Renal cortex interstitium (tissue), 11 donors: ENCODE results near the gene C14orf132. TPM values are rescaled to one million over a fixed set of nuclear protein-coding genes. Genes with fewer than 3 reads are reported as not detected.

Source experiments
- DNase-seq, 11 donors: peaks; one replicate each; pipeline ENCODE4 v3.0.0-alpha.2; 2013; ENCODE audit warnings: low read depth in 9 of 11, low spot score in 4 of 11; ENCODE audit errors: extremely low read depth in 1 of 11
- polyA plus RNA-seq, 3 donors: library from polyadenylated mRNA; unstranded; fragments of 120-200 nt; gene quantifications; one replicate each; pipeline ENCODE4 v1.2.1, GENCODE V29; 2013; ENCODE audit not compliant: insufficient read length in 3 of 3

The C14orf132 gene
- polyA plus RNA-seq, 3 donors: 30.9 to 37.1 (median 31.4) TPM

DNA sequence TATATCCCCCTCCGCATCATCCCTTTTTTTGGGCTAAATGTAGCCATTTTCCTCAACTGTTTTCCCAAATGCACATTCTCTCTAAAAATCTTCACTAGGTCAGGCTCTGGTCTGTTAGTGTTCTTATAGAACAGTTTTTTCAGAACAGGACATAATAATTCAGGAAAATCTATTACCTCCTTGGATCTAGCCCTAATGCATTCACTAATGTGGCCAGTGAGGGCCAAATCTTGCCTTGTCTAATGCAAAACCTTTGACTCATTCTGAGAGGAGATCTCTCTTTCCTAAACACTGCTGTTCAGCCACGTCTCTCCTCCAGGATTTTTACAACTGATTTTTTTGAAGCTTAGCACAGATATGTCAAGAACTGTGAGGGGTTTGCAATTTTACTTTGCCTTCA, 15.5 kb downstream of the C14orf132 start:
- no peak for DNase-seq

DNA sequence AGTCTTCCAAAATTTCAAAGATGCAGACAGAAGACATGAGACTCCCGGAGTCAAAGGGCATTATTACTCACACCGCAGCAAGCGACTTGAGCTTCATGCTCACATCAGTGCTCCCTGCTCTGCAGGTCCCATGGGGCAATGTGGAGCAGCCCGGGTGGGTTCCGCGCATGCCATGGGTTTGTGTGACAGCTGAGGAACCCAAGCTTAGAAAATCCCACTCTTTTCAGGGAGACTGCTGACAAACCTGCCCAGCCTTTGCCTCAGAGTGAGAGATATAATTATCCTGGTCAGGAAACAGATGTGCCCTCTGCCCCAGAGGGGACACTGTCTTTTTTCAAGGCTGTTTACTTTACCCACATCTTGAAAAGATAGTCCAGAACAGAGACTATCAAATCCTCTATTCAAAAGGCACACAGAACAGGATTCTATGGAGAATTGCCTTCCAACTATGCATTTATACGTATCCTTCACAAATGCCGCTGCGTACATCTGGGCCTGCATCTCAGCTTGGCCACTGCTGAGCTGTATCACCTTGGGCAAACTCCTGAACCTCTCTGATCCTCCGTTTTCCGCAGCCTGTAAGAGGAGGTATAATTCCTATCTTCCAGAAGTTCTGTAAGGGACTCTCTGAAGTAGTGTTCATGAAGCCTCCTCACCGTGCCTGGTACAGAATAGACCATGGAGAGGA, 16.0 kb downstream of the C14orf132 start:
- no peak for DNase-seq

DNA sequence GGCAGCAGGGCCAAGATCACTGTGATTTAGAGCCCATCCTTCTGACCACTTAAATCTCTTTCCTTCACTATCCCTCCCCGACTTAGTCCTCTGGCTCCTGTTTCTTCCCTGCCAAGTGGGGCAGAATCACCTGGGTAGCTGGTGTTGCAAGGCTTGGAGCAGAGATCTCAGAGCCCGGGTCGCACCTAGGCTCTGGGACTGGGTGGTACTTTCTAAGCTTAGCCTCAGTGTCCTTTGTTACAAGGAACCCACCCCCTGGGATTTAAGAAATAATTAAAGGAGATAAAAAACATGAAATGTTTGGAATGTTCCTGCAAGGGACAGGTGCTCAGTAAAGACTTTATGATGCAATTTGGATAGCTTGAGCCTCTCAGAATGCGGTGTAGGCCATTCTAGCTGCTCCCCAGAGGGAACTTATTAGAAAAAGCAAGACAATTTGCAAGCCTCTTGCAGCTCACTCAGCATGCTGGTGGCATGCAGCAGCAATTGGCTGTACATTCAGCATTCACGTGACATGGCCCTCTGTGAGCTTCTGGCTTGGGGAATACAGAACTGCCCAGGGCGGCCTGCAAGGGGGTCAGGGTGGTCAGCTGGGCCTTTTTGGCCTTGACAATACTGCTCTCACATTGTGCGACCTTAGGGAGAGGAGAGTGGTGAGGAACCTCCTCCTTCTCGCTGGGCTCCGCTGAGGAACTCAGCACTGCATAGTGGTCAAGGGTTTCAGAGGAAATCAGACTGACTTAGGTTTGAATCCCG, 16.8 kb downstream of the C14orf132 start:
- no peak for DNase-seq

DNA sequence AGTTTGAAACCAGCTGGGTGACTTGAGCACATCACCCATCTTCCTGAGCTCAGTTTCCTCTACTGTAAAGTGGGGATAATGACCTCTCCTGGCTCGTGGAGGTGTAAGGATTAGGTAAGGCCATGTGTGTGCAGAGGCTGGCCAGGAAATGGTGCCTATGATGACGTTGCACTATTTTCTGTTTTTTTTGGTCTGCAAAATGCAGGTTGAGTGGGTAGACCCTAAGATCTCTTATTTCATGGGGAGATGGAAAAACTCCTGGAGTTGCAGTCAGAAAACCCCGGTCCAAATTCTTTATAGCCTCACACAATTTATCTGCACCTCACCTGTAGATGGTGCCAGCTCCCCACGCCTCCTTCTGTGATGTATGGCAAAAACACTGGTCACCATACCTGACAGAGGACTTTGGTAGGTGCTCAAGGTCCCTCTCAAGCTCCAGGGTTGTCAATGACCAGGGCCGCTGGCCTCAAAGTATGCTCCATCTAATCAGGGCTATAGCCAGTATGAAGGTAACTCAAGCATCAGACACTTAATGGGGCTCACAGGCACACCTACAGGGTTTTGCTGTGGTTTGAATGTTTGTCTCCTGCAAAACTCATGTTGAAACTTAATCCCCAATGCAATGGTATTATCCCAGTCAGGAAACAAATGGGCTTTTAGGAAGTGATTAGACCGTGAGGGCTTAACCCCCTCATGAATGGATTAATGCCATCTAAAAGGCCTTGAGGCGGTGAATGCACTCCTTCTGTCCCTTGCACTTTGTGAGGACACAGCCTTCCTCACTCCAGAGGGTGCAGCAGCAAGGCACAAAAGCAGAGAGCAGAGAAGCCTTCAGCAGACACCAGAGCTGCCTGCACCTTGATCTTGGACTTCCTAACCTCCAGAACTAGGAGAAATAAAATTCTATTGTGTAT, 17.6 kb downstream of the C14orf132 start:
- no peak for DNase-seq

DNA sequence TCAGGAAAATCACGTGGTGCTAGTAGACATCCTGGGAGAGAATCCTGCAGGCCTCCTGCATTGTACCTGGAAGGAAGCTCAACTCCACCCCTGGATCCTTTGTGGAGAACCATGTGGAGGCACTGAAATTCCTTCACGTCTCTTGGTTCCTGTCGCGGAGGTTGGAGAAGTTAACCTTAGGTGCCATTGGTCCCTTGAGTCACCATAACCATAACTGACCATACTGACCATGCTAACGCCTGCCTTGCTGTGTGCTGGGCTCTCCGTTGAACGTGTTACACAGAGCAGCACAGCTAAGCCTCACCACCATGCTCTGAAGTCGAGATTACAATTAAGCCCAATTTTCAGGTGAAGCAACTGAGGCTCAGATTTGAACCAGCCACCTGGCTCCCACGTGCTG, 18.6 kb downstream of the C14orf132 start:
- no peak for DNase-seq

DNA sequence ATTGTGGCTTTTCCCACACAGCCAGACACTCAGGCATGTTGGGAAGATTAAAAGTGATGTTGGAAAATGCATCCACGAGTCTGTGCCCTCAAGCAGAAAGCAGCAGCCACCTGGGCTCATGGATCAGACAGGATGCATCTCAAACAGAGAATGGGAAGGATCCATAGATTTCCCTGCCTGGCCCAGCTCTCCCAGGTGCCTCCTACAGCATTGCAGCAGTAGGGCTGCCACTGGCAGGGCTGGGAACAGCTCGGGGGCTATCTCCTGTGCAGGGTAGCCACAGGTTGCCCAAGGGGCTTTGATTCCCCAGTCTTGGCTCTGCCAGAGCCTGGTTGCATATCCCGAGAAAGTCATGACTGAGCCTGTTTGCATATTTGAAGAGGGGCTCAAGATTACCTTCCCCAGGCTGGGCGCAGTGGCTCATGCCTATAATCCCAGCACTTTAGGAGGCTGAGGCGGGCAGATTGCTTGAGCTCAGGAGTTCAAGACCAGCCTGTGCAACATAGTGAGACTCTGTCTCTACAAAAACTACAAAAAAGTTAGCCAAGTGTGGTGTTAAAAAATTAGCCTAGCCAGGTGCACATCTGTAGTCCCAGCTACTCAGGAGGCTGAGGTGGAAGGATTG, 19.5 kb downstream of the C14orf132 start:
- DNase-seq: no peak

DNA sequence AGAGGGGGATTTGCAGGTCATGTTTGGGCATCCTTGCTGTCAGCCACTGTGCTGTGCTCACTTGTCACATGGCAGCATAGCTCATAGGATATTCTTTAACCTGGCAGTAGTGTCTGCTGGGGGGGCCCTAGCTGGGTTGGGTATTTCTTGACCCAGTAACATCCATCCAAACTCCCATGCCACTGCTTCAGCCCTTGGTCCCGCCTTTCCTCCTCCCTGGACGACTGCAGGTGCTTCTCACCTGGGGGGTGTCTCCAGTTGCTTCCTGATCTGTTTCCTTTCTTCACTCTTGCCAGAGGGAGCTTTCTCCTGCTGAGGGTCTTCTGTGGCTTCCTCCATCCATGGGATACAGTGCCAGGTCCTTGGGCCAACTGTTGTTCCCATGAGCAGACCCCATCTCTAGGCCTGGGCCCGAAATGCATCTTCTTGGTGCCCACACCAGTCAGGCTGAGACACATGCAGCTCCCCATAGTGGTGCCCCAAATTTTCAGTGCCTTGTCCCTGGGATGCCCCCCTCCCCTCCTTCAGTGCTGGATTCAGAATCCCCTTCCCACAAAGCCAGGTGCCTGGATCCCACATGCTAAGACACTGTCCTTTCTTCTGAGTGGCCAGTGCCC, 20.5 kb downstream of the C14orf132 start:
- DNase-seq: no peak

DNA sequence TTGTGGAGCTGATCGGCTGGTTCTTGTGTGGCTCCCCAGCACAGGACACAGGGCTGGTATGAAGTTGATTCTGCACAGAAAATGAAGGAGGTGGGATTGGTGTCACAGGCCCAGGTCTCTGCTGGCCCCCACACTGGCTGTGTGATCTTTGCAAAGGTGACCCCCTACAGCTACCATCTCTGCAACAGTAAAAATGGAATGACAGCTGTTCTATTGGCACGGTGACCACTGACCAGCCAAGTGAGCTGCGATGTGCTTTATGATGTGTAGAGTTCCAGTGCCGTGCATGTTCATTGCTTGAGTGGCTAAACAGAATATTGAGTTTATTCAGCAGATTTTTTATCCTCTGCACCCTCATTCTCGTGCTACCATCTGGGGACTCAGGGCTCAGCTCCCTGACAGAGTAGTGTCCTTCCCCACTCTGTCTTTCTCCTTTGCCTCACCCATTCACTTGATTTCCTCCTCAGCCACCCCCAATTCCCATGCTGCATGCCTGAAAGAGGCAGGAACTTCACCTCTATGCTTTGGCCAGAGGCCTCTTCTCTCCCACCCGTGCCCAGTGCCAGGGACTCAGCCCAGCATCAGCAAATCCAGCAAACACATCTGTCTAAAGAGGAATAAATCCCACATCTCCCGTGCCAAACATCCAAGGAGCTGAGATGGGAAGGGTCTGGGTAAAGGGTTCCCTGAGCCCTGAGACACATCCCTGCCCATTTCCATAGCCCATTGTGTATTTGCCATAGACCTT, 21.2 kb downstream of the C14orf132 start:
- DNase-seq: no peak

DNA sequence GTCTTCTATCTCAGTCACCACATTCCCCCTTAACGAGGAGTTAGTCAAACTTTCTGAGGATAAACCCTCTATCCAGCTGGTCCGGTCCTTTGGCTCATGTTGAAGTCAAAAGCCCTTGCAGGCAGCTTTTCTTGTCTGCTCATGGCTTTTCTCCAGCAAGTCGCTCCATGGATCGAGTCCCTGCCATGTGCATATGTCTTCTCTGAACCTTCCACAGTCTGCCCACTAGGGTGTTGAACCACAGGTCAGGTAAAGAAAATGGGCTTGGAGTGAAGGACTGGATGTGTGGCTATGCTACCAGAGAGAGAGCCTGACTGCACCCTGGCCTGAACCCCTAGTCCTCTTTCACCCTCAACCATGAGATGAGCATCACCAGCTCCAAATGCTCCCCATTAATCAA, 22.8 kb downstream of the C14orf132 start:
- DNase-seq: no peak

DNA sequence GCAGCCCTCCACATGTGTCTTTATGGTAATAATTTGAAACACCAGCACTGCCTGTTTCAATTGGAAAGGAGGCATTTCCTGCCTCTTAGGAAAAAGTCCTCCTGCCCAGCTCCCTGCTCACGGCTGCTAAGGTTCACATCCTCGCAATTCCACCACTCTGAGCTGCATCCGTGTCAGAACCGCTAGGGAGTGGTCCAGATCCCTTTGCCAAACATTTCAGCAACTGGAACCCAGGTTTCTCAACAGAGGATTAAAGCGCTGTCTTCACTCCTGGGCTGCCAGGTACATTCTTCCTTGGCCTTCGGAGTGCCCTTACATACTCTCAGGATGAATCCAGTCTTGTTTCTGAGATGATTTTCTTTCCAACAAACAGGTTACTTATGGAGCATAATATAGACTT, 23.3 kb downstream of the C14orf132 start:
- no peak for DNase-seq

DNA sequence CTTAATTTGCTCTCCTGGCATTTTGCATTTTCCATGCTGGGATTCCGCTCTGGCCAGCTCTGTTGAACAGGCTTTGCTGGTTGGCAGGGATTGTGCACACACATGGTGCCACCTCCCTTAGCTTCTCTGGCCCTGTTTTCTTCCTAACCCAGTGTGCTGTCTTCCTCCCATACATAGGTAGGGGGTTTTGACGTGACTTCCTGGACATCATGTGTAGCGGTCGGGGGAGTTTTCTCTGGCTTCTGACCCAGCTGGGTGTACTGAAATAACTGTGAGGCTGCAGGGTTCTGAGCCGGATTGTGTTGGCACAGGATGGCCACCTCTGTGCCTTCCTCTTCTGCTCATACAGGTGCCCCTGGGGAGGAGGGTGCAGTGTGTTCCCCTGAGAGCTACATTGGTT, 25.7 kb downstream of the C14orf132 start:
- no peak for DNase-seq

DNA sequence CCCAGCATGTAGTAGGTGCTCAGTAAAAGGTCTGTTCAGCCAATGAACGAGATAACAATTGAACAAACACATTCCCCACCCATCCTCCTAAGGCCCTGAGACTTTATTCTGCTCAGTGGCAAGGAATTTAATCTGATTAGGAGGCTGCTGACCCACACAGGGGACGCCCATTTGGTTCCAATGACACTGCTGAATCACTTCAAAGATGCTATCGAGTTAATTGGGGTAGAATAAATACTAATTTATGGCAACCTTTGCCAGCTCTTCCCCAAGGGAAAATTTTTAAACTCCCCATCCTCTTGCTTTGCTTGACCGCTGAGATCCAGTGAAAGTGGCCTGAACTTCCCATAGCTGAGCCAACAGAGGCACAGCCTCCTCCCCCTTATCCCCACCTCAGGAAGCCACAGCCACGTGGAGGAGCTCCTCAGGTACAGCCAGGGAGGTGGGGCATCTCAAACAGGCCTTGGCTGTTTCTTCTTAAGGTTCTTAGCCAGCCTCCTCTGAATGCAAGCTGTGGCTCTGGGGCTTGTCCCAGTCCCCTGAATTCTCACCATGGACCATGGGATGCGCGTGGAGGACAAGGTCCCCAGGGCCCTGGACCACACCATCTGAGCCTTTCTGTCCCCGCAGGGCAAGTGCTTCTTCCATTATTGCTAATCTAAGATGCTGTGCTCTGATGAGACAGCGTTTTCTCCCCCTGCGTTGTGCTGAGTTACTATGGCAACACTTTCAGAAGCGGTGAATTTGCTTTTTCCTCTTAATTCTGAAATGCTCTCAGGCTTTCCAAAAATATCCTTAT, 26.7 kb downstream of the C14orf132 start:
- no peak for DNase-seq

DNA sequence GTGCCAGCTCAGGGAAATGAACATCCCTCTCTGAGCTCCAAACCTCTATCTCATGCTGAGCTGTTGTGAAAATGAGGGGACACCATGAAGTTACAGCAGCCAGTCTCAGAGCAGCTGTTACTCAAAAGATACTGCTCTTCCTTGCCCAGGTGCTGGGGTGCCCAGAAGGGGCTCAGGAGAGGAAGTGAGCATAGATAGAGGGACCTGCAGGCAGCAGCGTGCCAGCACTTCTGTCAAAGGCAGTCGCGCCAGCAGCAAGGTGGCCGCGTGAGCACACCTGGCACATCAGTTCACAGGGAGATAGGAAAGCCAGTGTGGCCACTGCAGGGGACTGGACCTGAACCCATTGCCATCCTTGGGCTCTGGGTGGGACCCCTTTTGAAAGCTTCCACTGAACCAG, 27.8 kb downstream of the C14orf132 start:
- no peak for DNase-seq

DNA sequence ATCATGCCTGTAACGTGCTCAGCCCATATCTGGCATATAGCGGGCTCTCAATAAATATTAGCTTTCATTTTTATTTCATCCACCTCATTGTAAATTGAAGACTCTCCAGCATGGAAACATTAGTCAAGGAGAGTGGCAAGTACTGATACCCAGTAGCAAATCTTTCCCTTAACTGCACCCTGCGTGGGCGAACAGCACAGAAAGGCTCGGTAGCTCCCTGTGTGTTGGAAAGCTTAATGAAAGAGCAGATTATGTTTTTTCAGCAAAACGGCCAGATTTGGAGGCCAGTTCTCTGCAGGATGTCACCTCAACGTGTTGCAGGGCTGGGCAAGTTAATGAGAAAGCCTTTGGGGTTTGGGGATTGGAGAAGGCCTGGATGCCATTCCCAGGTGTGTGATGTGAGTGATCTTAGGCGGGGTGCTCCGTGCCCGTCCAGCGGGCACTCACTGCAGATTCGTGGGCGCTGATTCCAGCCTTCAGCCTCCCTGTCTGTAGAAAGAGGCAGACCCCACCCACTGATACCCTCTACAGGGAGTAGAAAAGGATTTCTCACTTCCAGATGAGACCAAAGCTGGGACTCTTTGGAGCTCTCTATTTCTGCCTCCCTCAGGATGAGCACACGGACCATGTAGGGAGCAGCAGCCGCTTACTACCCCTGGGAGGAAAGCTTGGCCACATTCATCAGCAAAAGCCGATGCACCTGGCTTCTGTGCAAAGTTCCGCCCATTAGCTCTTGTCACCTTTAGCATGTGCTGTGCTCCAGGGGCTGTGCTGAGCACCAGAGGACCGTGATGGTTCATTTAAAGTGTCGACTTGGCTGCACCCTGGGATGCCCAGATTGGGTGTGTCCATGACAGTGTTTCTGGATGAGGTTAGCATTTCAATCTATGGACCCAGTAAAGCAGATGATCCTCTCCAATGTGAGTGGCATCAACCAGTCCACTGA, 29.1 kb downstream of the C14orf132 start:
- DNase-seq: no peak

DNA sequence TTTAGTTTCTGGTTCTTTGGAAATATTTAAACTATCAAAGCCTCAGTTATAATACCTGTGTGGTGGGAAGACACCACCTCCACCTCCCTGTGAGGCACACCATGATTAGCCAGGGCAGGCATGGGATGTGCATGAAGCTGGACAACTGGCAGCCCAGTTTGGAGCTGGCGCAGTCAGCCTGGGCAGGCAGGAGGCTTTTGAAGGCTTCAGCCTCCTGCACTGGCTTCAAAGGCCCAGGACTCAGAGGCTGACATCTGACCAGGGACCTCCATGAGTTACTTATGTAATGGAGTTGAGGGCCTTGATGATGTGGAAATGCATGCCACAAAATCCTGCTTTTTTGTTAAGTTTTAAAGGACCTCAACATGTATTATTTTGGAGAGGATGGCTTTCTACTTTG, 30.3 kb downstream of the C14orf132 start:
- DNase-seq: no peak

DNA sequence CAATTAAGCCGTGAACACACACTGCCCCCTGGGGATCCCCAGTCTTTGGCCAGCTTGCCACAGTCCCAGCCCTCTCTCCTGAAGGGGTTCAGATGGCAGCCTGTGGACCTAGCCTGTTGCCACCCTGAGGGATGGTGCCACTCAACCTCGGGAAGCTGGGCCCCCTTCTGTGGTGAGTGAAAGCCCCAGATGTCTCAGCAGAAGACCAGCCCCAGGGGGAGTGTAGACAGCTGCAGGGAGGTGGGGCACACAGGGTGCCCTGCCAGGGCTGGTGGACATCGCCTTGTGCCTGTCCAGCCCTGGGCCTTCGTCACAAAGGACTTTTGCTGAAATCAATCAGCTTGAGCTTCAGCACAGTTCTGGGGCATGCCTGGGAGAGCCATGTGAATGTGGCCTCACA, 32.4 kb downstream of the C14orf132 start:
- no peak for DNase-seq
